ENCODE measurements around the gene CRIM1.

CRIM1 gene

DNA sequence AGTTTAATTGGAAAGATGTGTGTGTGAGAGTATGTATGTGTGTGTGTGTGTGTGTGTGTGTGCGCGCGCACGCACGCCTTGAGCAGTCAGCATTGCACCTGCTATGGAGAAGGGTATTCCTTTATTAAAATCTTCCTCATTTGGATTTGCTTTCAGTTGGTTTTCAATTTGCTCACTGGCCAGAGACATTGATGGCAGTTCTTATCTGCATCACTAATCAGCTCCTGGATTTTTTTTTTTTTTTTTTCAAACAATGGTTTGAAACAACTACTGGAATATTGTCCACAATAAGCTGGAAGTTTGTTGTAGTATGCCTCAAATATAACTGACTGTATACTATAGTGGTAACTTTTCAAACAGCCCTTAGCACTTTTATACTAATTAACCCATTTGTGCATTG lies 194.4 kb downstream of the CRIM1 start:
- DNase-seq: no peak
- Histone ChIP-seq H3K4me2 (ENCODE audit: low read depth, low read length) (no peak overlapping the region), H3F3A (ENCODE audit: insufficient read depth, low read length) (no peaks in the 10 kb centered on the region), H3K4me3 (ENCODE audit: low read length) (no peak overlapping the region), H3K27me3 (replicated peaks; ENCODE audit: insufficient read depth, low read length) (no peaks in the 10 kb centered on the region), H3K9me3 (replicated peaks; ENCODE audit: insufficient read depth, low read length) (no peaks in the 10 kb centered on the region), H4K20me1 (ENCODE audit: insufficient read depth, low read length) (no peaks in the 10 kb centered on the region), H3K27ac (ENCODE audit: low read length) (no peak overlapping the region), H3K79me2 (ENCODE audit: low read length) (no peaks in the 10 kb centered on the region), H3K36me3 (replicated peaks; ENCODE audit: insufficient read depth, low read length) (no peaks in the 10 kb centered on the region), H3K4me1 (ENCODE audit: low read length) (no peaks in the 10 kb centered on the region), H3K9ac (ENCODE audit: low read length) (no peak overlapping the region), H2AFZ (ENCODE audit: low read length) (no peak overlapping the region), H3K9me2 (replicated peaks; ENCODE audit: insufficient read depth, low read length) (no peaks in the 10 kb centered on the region)
- TF ChIP-seq EZH2phosphoT487 (IDR thresholded peaks at IDR 0.05; ENCODE audit: low read length) (no peak), EZH2 (optimal IDR thresholded peaks at IDR 0.05; ENCODE audit: low read depth, low read length) (no peak)
- TF ChIP-seq, protein P1, sequence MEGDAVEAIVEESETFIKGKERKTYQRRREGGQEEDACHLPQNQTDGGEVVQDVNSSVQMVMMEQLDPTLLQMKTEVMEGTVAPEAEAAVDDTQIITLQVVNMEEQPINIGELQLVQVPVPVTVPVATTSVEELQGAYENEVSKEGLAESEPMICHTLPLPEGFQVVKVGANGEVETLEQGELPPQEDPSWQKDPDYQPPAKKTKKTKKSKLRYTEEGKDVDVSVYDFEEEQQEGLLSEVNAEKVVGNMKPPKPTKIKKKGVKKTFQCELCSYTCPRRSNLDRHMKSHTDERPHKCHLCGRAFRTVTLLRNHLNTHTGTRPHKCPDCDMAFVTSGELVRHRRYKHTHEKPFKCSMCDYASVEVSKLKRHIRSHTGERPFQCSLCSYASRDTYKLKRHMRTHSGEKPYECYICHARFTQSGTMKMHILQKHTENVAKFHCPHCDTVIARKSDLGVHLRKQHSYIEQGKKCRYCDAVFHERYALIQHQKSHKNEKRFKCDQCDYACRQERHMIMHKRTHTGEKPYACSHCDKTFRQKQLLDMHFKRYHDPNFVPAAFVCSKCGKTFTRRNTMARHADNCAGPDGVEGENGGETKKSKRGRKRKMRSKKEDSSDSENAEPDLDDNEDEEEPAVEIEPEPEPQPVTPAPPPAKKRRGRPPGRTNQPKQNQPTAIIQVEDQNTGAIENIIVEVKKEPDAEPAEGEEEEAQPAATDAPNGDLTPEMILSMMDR (IDR thresholded peaks at IDR 0.05; ENCODE audit: low read length): no peak

DNA sequence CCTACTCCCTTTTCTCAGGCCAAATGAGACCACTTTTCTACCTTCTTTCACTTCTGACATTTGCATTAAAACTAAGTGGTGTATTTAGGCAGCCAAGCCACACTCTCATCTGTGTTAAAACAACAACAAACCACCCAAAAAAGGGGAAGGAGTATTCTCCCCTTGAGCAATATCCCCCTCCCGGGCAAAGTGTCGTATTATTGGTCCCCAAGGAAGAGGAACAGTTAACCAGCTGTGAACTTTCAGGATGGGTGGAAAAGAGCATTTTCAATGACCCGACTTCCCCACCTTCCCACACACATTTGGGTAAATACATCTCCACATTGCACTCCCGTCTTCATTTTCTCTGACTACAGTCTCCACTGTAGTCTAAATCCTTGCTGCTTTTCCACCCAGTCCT lies 198.1 kb downstream of the CRIM1 start:
- no peak overlapping the region for H3K4me2 ChIP-seq (ENCODE audit: low read depth, low read length)
- no peaks in the 10 kb centered on the region for H3K79me2 ChIP-seq (ENCODE audit: low read length)
- H3K4me1 ChIP-seq (ENCODE audit: low read length): no peaks in the 10 kb centered on the region
- TF ChIP-seq EZH2 (optimal IDR thresholded peaks at IDR 0.05; ENCODE audit: low read depth, low read length): no peak
- no peak for TF ChIP-seq EZH2phosphoT487 (IDR thresholded peaks at IDR 0.05; ENCODE audit: low read length)
- TF ChIP-seq, protein P1 (IDR thresholded peaks at IDR 0.05; ENCODE audit: low read length): no peak
- no peaks in the 10 kb centered on the region for H3K9me2 ChIP-seq (replicated peaks; ENCODE audit: insufficient read depth, low read length)
- H3K9ac ChIP-seq (ENCODE audit: low read length): no peak overlapping the region
- no peak overlapping the region for H2AFZ ChIP-seq (ENCODE audit: low read length)
- H3K4me3 ChIP-seq (ENCODE audit: low read length): no peak overlapping the region
- H3K27me3 ChIP-seq (replicated peaks; ENCODE audit: insufficient read depth, low read length): no peaks in the 10 kb centered on the region
- no peak overlapping the region for H3K27ac ChIP-seq (ENCODE audit: low read length)
- no peaks in the 10 kb centered on the region for H4K20me1 ChIP-seq (ENCODE audit: insufficient read depth, low read length)
- no peak for DNase-seq
- no peaks in the 10 kb centered on the region for H3K36me3 ChIP-seq (replicated peaks; ENCODE audit: insufficient read depth, low read length)
- no peaks in the 10 kb centered on the region for H3K9me3 ChIP-seq (replicated peaks; ENCODE audit: insufficient read depth, low read length)
- H3F3A ChIP-seq (ENCODE audit: insufficient read depth, low read length): no peaks in the 10 kb centered on the region

GRCh38 chr2:36554531-36554930 lies 199.0 kb downstream of the CRIM1 start:
- Histone ChIP-seq H2AFZ (ENCODE audit: low read length) (no peak overlapping the region), H3K9me3 (replicated peaks; ENCODE audit: insufficient read depth, low read length) (no peaks in the 10 kb centered on the region), H3K9ac (ENCODE audit: low read length) (no peak overlapping the region), H3K4me3 (ENCODE audit: low read length) (no peak overlapping the region), H3K4me1 (ENCODE audit: low read length) (no peaks in the 10 kb centered on the region), H3F3A (ENCODE audit: insufficient read depth, low read length) (no peaks in the 10 kb centered on the region), H3K79me2 (ENCODE audit: low read length) (no peaks in the 10 kb centered on the region), H3K27me3 (replicated peaks; ENCODE audit: insufficient read depth, low read length) (no peaks in the 10 kb centered on the region), H3K9me2 (replicated peaks; ENCODE audit: insufficient read depth, low read length) (no peaks in the 10 kb centered on the region), H3K4me2 (ENCODE audit: low read depth, low read length) (no peak overlapping the region), H3K27ac (ENCODE audit: low read length) (no peak overlapping the region), H3K36me3 (replicated peaks; ENCODE audit: insufficient read depth, low read length) (no peaks in the 10 kb centered on the region), H4K20me1 (ENCODE audit: insufficient read depth, low read length) (no peaks in the 10 kb centered on the region)
- no peak for DNase-seq
- TF ChIP-seq EZH2phosphoT487 (IDR thresholded peaks at IDR 0.05; ENCODE audit: low read length) (no peak), EZH2 (optimal IDR thresholded peaks at IDR 0.05; ENCODE audit: low read depth, low read length) (no peak)
- TF ChIP-seq, protein P1 (IDR thresholded peaks at IDR 0.05; ENCODE audit: low read length): no peak
